GM19023 (cell line): ENCODE measurements around the gene PNRC1.
A peak's percentile ranks its signal among the peaks of the same experiment; 100 is the strongest.
"Not testable (repeated sequence)": the region's sequence is repeated elsewhere in the genome, so short reads cannot be mapped to it uniquely, and the experiment has no call there.

ENCODE experiments used
- ATAC-seq: cut with Tn5 transposase; IDR thresholded peaks from one replicate; pipeline ENCODE4 v1.9.1; 2021; ENCODE audit warnings: mild to moderate bottlenecking, moderate library complexity; ENCODE audit not compliant: unreplicated experiment

The PNRC1 gene

DNA sequence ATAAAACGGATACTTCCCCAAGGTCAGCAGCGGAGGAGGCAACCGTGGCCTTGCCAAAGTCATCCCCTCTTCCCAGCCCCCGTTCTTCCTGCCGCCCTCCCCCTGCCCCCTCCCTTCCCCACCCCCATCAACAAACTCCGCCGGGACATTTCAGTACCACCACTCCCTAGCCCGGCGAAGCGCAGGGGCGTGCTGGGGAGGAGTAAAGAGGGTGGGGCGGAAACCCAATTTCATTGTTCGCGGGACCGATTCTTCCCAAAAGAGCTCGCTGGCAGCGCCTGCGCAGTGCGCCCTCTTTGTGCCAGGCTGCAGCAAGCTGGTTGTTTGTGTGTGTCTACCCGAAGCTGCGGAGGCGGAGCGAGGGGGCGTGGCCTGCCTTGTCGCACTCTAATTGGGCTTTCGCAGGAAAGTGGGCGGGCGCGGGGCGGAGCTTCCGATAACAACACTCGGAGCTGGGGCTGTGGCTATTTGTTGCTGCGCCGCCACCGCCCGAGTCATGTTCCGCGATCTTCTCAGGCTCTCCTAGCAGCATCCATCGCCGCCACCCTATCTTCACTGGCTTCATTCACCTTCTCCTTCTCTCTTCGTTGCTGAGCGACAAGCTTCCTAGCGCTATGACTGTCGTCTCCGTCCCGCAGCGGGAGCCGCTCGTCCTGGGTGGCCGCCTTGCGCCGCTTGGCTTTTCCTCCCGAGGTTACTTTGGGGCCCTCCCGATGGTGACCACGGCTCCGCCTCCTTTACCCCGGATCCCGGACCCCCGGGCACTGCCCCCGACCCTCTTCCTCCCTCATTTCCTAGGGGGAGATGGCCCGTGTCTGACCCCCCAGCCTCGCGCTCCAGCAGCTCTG, at the start of gene PNRC1:
Gene PNRC1, plus strand, starts transcription at position 471 of the 848 bp plus-strand sequence. Its CDS starts 144 bp downstream, at position 615.
- peak; percentile 74 for ATAC-seq

DNA sequence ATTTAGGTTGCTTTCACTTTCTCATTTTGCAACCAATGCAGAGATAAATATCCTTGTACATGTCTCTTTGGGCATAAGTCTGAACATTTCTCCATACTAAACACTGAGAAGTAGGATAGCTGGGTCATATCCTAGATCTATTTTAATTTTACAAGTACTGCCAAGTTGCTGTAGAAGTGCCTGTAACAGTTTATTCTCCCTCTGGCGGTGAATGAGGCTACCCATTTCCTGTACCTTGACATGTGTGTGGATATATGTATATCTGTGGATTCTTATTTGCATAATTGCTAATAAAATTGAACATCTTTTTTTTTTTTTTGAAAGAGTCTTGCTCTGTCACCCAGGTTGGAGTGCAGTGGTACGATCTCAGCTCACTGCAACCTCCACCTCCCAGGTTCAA, 48.0 kb upstream of the PNRC1 start:
- ATAC-seq: no peak

DNA sequence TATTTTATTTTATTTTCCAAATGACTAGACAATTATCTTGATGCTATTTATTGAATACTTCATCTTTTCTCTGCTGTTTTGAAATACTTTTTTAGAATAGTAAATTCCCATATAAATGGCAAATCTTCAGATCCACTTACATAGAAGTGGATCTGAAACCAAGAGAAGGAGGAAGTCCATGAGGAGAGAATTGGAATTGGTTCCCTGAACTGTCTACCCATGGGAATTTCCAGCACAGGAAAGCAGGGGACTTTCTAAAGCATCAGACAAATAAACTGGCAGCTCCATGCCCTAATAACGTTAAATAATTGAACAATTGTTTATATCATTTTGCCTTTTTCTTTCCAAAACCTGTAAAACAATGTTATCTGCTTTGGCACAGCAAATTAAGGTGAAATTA, 47.1 kb upstream of the PNRC1 start:
- no peak for ATAC-seq

DNA sequence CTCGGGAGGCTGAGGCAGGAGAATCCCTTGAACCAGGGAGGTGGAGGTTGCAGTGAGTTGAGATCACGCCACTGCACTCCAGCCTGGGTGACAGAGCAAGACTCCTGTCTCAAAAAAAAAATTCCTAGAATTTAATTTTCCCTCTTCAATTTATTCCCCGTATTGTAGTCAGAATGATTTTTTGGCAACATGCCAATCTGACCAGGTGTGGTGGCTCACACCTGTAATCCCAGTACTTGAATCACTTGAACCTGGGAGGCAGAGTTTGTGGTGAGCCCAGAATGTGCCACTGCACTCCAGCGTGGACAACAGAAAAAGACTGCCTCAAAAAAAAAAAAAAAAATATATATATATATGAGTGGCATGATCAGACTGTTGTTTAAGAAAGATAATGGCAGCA, 46.4 kb upstream of the PNRC1 start:
- not testable (repeated sequence) for ATAC-seq

DNA sequence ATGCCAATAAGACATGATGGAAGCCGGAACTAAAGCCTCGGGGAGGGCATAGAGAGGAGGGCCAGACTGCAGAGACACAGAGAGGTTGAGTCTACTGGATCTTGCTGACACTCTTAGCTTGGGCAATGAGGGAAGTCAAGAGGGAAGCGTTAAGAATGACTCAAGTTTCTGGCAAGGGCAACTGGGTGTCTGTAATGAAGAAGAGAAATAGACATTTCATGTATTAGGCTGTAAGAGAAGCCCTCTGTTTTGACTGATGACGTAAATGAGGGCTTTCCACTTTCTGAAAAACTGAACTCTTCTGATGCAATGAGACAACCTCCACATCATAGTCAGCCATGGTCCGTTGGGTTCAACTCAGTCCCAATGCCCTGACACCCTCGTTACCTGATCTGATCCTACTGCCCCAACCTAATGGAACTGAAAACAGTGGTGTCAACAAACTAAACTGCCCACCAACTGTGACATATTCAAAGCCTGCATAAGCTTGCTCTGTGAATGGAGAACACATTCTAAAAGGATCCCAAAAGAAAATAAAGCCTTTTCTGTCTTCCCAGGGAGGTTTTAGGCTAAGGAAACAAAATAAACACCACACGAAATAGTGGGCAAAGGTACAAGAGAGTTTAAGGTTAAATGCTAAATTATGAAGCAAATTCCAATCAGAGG, 45.8 kb upstream of the PNRC1 start:
- no peak for ATAC-seq

DNA sequence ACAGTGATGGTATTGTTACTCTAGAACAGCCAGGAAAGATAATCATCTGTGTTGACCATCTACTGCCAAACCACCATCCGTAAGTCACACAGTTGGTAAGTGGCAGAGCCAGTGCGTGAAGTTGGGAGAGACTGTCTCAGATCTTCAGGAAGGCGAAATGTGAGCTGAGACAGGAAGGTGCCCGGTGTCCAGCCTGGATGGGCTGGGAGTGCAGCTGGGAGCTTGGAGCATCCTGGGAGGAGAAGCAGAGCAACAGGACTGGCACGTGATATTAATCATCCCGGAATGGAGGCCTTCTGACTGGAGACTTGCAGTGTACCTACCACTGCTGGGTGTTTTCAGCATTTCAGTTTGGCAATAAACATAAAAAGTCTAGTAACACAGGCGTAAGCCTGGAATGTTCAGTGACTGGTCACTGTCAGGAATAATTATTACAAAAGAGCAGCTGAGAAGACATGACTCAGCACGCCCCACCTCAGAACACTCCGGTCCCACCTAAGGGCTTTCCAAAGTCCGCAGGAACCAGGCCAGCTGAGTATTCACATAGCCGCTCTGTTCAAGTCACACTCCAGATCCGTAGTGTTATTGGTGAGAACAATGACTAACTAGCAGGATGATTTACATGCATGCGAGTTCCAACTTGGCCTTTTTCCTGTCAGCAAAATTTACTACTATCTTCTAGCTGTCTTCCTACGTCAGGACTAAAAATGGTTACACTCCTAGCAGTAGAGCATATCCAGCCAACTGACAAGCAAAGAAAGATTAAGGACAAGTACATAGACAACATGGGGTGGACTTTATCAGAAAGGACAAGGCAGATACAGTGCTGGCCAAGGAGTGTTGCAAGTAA, 45.1 kb upstream of the PNRC1 start:
- ATAC-seq: no peak

DNA sequence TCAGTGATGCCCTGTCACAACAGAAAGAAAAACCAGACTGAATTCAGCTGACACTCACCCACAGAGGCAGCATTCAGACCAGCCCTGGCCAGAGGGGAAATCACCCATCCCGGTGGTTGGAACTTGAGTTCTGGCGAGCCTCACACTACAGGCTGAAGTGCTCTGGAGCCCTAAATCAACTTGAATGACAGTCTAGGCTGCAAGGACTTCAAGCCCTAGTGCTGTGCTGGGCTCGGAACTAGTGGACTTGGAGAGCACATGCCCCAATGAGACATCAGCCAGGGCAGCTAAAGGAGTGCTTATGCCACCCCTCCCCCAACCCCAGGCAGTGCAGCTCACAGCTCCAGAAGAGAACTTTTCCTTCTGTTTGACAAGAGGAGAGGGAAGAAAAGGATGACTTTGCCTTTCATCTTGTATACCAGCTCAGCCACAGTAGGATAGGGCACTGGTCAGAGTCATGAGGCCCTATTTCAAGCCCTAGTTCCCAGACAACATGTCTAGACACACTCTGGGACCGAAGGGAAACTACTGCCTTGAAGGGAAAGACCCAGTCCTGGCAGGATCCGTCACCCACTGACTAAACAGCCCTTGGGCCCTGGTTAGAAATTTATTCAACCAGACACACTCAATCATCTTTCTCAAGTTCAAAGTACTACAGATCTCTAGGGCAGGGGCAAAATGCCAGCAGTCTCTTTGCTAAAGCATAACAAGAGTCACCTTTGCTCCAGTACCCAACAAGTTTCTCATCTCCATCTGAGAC, 43.2 kb upstream of the PNRC1 start:
- no peak for ATAC-seq

DNA sequence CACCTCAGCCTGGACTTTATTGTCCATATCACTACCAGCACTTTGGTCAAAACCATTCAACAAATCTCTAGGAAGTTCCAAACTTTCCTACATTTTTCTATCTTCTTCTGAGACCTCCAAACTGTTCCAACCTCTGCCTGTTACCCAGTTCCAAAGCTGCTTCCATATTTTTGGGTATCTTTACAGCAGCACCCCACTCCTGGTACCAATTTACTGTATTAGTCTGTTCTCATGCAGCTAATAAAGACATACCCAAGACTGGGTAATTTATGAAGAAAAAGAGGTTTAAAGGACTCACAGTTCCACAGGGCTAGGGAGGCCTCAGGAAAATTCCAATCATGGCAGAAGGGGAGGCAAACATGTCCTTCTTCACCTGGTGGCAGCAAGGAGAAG, 42.7 kb upstream of the PNRC1 start:
- not testable (repeated sequence) for ATAC-seq

DNA sequence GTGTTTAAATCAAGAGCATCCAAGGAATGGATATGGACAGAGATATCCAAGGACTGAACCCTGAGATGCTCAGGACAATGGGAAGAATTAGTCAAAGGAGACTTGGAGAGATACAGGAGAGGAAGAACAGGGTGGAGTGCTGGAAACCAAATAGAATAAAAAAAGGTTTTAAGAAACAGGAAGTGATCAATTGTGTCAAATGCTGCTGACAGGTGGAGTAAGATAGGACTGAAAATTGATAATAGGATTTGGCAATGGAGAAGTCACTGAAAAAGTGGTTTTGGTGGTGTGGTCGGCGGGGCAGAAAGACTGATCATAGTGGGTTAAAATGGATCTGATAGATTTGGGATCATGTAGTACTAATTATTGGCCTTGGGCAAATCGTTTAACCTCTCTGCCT, 37.9 kb upstream of the PNRC1 start:
- ATAC-seq: no peak

DNA sequence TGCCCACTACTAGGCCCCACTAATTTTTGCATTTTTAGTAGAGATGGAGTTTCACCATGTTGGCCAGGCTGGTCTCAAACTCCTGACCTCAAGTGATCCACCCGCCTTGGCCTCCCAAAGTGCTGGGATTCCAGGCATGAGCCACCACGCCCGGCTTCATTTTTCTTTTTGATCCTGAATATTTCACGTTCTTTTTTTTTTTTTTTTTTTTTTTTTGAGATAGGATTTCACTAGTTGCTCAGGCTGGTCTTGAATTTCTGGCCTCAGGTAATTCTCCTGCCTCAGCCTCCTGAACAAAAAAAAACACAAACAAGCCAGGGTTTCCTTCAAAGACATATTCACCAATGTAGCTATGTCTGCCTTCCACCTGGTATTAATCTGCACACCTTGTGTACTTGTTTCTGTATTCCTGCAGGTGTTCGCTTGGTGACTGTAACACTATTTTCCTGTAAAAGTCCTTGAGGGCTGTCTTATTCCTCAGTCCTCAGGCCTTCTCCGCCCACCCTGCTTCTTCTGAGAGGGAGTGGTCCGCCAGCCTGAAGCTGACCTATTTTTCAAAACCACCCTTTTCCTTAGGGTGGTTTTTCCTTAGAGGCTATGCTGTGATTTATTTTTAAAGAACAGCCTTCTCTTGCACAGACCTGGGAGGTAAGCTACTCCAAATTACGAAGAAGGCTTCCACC, 36.1 kb upstream of the PNRC1 start:
- no peak for ATAC-seq

DNA sequence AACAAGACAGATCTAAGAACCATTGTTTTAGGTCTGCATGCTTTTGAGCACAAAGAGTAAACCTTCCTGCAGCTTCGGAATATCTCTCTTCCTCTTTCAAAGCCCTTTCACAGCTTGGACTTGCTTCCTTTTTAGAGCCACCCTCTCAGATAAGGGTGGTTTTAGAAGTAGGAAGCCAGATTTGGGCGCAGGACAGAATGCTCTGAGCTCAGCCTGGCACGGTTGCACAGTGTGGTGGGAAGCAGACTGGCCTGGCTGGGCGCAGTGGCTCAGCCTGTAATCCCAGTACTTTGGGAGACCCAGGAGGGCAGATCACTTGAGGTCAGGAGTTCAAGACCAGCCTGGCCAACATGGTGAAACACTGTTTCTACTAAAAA, 35.6 kb upstream of the PNRC1 start:
- no peak for ATAC-seq

DNA sequence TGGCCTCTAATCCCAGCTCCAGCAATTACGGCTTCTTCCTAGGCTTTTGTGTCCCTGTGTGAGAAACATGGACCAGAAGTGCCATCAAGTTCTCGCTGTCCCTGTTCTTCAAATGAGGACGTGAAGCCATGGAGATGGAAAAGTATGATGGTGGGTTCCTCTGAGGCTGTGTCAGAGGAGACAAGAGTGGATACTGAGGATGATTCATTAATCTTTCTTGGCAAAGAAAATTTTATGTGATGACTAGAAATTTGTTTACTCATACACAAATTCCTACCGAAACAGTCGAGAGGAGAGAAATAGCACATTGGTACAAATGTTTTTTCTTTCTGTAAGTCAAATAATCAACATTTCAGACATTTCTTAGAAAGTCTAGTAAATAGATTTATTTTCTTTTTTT, 35.0 kb upstream of the PNRC1 start:
- no peak for ATAC-seq

DNA sequence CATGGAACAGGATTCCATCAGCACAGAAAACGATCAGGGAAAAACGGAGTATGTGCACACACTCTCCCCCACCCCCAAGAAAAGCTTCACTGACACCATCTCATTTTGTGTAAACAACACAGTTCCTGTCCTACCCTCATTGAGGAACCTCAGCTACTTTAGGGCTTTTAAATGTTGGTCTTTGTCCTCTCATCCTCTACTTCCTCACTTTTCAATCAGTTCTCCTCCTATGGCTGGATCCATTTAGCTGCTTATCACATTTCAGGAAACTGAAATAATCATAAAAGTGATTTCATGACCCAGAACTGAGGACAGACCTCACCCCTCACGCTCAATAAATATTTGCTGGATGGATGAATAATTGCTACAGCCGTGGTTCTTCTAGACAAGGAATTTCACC, 33.1 kb upstream of the PNRC1 start:
- ATAC-seq: no peak

DNA sequence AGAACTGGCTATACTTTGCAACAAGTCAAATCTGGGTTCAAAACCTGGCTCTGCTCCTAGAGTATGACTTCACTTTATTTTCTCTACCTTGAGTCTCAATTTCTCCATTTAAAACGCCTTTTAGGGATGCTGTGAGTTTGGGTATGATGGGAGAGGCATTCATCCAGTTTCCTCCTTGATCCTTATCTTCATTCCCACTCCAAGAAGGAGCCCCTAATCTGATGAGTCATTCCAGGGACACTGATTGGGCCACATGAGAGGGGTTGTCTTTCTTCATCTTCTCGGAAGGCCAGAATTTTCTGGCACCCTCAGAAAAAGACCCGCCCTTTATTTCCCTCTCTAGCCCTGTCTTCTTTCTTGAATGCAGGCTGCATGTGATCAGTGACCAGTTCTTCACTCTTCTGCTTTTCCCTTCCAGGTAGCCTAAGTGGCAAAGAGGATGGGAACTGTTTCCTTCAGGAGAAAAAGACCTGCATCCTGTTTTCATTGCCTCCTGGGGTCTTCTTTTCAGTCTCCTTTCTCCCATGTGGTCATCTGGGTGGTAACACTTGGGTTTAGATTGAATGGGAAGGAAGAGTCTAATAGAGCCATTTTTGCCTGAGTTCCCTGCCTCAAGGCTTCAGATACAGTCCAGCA, 32.1 kb upstream of the PNRC1 start:
- no peak for ATAC-seq

DNA sequence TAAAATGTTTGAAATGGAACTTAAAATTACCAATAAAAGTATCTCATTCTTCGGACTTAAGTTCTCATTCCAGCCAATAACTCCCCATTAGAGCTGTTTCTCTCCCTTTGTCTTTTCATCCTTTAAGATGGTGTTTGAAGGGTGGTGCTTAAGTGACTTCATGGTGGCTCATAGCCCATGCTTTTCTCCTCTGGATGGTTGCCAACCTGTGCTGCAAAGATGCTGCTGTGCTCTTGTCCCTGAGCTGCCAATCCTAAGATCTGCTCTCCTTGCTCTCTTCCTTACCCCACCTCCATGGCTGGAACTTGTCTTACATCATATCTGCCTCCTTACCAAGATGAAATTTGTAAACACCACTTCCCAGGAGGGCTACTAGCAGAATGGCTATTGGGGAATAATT, 31.6 kb upstream of the PNRC1 start:
- no peak for ATAC-seq

DNA sequence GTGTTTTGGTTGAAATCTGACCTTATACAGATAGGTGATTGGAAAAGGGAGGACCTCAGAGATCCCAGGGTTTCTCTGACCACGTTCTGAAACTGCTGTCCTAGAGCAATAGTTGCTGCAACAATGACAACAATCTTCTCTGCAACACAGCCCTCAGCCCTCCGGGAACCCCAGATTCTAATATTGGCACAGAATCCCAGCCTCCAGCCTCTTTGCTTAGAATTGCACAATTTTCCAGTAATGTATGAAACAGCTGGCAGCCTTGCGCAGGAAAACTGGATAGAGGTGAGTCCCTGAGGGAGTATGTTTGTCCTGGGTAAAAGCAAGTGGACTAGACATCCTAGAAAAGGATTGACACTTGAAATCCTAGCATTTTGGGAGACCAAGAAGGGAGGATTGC, 30.4 kb upstream of the PNRC1 start:
- no peak for ATAC-seq

DNA sequence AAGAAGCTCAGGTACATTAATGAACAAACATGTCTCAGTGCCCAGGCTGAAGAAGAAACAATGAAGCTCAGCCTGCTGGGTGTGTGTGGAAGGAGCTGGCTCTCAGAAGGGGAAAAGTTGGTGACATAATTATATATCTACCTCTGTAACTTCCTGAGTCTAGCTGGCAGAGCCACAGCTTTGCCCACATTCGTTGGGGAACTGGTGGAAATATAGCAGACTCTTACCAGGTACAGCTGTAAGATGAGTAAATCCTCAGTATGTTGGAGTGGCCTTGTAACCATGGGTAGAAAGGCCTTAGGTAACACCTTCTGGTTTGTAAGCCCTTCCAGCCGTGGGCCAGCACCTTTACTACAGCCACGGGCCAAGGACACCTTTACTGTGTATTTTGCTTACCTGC, 29.9 kb upstream of the PNRC1 start:
- no peak for ATAC-seq

DNA sequence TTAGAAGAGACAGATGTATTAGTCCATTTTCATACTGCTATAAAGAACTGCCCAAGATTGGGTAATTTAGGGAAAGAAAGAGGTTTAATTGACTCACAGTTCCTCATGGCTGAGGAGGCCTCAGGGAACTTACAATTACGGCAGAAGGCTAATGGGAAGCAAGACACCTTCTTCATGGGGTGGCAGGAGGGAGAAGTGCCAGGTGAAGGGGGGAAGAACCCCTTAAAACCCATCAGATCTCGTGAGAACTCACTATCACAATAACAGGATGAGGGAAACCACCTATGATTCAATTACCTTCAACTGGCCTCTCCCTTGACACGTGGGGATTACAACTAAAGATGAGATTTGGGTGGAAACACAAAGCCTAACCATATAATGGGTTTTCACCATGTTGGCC, 28.9 kb upstream of the PNRC1 start:
- ATAC-seq: no peak

DNA sequence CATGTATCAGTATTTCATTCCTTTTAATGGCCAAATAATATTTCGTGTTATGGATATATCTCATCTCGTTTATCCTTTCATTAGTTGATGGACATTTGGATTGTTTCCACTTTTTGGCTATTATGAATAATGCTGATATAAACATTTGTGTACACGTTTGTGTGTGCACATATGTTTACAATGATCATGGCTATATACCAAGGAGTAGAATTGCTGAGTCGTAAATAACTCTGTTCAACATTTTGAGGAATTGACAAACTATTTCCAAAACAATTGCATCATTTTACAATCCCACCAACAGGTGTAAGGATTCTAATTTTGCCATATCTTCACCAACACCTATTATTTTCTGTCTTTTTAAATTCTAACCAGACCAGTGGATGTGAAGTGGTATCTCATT, 26.3 kb upstream of the PNRC1 start:
- ATAC-seq: no peak

DNA sequence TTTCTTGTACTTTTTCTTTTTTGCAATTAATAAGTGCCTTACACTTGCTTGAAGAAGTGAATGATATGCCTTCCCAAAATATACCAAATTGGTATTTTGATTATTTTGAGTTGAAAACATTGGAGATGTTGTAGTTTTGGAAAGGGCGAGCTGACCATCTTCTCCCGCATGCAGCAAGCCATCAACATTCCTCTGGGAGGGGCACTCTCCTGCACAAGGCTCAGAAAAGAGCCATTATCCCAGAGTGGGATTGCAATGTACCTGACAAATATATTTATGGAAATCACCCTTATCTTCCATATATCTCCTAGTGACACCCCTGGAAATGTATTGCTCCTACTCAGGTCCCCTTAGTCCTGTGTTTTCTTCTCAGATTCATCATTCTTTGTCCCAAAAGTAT, 22.8 kb upstream of the PNRC1 start:
- ATAC-seq: no peak
